ENCODE data around the gene AVEN.

The AVEN gene, protein sequence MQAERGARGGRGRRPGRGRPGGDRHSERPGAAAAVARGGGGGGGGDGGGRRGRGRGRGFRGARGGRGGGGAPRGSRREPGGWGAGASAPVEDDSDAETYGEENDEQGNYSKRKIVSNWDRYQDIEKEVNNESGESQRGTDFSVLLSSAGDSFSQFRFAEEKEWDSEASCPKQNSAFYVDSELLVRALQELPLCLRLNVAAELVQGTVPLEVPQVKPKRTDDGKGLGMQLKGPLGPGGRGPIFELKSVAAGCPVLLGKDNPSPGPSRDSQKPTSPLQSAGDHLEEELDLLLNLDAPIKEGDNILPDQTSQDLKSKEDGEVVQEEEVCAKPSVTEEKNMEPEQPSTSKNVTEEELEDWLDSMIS

DNA sequence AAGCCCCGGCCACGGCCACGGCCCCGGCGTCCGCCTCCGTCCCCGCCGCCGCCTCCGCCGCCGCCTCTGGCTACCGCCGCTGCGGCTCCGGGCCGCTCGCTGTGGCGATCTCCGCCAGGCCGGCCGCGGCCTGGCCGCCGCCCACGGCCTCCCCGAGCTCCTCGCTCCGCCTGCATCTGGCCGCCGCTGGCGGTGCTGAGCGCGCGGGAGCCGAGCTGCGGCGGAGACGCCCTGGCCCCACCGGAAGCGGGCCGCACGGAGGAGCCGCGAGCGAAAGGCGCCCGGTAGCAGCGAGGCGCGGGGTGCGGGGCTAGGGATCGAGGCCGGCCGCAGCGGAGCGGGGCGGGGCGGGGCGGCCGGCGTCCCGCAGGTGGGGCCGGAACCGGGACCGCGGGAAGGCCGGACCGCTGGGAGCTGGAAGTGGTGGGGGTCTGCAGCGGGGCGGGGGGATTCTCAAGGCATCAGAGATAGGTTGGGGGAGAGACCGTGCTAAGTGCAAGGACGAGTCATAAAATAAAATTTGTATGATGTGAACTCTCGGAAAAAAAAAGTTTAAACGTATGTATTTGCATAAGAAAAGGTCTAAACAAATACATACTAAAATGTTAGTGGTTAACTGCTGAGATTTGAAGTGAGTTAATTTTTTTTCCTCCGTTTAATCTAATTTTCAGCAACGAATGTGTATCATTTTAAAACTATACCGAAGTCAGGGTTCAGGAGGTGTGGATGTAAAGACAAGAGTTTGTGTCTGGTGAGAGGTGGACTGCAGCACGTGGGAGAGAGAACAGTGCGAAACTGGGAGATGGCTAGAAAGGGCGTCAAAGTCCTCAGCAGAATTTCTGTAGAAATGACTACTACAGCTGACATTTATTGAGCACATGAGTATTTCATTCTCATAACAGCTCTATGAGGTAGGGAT is at the start of gene AVEN:
TSS of gene AVEN (minus strand) at position 334 of the 919 bp plus-strand sequence. CDS start at position 176, 158 bp downstream.
- H3K27me3 ChIP-seq, result no peaks in the 10 kb centered on the region
- no peak for TF ChIP-seq Cebpa-rat (IDR thresholded peaks at IDR 0.05)
- peaks cover 12 to 21% (median 17%) of the 10 kb centered on the region in 10 experiments for H3K4me1 ChIP-seq
- peaks cover 0 to 7% (median 0%) of the 10 kb centered on the region in 11 experiments; a peak in 2 of 22 replicates for H4K20me1 ChIP-seq
- H3K27ac ChIP-seq, result peak within 1 kb of the TSS; percentile 97 to 100 (median 100)
- H3K4me3 ChIP-seq, result peak within 1 kb of the TSS; percentile 66 to 86 (median 72)
- H3K9me3 ChIP-seq (replicated peaks in 1 of 11), result no peaks in the 10 kb centered on the region
- H3K36me3 ChIP-seq, result no peaks in the 10 kb centered on the region
- H3K9ac ChIP-seq, result peak within 1 kb of the TSS; percentile 98 to 100 (median 100)
- peak within 1 kb of the TSS; percentile 69 to 95 (median 83) for H3K4me2 ChIP-seq

DNA sequence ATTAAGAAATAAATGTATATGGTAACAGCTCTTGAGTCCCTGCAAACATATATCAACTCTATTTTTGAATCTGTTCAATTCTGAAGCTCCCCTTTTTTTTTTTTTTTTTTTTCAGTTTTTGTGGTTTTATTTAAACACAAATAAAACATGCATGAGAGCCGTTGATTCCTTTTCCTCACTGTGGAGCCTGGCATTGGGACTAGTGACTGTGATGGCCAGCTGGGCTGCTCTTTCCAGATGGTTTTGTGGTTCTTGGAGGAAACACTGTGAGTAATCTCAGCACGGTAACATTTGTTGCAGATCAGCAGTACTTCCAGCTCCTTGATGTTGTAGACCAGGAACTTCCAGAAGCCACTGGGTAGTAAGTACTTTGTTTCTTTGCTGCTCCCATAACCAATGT is 46.7 kb upstream of the AVEN start:
- Histone ChIP-seq H3K4me3 (no peak overlapping the region), H3K36me3 (peaks cover 67 to 89% (median 81%) of the 10 kb centered on the region in 11 experiments), H3K4me1 (no peaks in the 10 kb centered on the region), H4K20me1 (peaks cover 0 to 12% (median 4%) of the 10 kb centered on the region in 11 experiments; a peak in 6 of 22 replicates), H3K27ac (no peak overlapping the region), H3K4me2 (no peak overlapping the region), H3K9me3 (replicated peaks in 1 of 11) (no peaks in the 10 kb centered on the region), H3K27me3 (no peaks in the 10 kb centered on the region), H3K9ac (no peak overlapping the region)
- TF ChIP-seq Cebpa-rat (IDR thresholded peaks at IDR 0.05), result no peak

DNA sequence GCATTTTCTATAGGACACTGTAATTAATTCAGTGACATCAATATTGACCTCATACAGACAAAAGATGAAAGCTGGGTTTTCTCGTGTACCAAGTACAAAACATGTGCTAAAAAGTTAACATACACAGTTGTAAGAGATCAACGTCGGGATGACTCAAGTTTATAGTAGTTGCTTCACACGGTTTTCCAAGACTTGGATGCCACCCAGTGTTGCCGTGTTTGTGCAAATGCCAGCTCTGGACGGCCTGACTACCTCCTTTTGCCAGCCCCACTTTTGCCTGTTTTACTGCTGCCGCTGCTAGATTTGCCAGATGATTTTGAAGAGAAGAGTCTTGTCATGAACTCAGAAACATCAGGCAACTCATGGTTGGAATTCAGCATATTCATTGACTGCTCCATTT is 45.1 kb upstream of the AVEN start:
- peaks cover 58 to 82% (median 65%) of the 10 kb centered on the region in 11 experiments for H3K36me3 ChIP-seq
- H4K20me1 ChIP-seq, result no peaks in the 10 kb centered on the region
- H3K9ac ChIP-seq, result no peak overlapping the region

DNA sequence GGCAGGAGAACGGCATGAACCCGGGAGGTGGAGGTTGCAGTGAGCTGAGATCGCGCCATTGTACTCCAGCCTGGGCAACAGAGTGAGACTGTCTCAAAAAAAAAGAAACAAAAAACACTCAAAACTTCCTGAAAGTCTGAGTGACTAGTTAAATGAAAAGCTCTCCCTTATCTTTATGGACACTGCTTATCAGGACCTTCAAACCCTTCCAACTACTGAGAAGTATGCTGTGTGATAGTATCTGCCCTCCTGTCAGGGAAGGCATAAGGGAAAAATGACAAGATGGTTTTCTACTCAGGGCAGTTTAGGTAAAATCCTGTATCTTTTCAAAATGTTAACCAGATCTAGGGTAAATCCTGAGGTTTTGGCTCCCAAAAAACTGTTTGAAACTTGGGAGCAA is 40.9 kb upstream of the AVEN start:
- no peaks in the 10 kb centered on the region for H4K20me1 ChIP-seq

More for the DNA sequence above, 45.1 kb upstream of the AVEN start:
- no peak overlapping the region for H3K27ac ChIP-seq
- no peak for TF ChIP-seq Cebpa-rat (IDR thresholded peaks at IDR 0.05)
- no peak overlapping the region for H3K4me3 ChIP-seq
- H3K9me3 ChIP-seq (replicated peaks in 1 of 11), result no peaks in the 10 kb centered on the region
- H3K27me3 ChIP-seq, result no peaks in the 10 kb centered on the region
- H3K4me2 ChIP-seq, result no peak overlapping the region
- no peaks in the 10 kb centered on the region for H3K4me1 ChIP-seq

DNA sequence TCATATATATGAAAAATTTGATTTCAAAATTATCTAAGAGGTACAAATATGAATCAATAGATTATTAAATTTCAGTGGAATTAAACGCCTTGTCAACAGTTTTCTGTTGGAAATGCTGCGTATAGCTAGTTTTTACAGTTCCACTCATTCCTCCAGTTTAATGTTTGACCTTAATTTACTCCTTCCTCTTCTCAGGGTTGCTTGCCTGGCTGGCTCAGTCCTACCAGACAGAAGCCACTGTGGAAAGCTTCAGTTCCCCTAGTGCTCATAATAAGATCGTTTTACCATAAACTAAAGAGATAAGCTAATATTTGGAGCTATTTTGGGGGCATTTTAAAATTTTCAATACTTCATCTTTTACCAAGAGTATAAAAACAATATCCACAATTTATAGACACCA is 39.9 kb upstream of the AVEN start:
- Histone ChIP-seq H3K9me3 (replicated peaks in 1 of 11) (peaks cover 0 to 20% (median 0%) of the 10 kb centered on the region in 11 experiments; a peak in 5 of 22 replicates), H3K9ac (no peak overlapping the region)

More for the DNA sequence above, 40.9 kb upstream of the AVEN start:
- H3K4me3 ChIP-seq, result no peak overlapping the region
- H3K9me3 ChIP-seq (replicated peaks in 1 of 11), result peaks cover 0 to 12% (median 0%) of the 10 kb centered on the region in 11 experiments; a peak in 5 of 22 replicates
- H3K27ac ChIP-seq, result no peak overlapping the region
- no peak for TF ChIP-seq Cebpa-rat (IDR thresholded peaks at IDR 0.05)
- peaks cover 20 to 59% (median 27%) of the 10 kb centered on the region in 11 experiments for H3K36me3 ChIP-seq
- no peaks in the 10 kb centered on the region for H3K4me1 ChIP-seq
- H3K9ac ChIP-seq, result no peak overlapping the region
- no peak overlapping the region for H3K4me2 ChIP-seq
- H3K27me3 ChIP-seq, result no peaks in the 10 kb centered on the region

DNA sequence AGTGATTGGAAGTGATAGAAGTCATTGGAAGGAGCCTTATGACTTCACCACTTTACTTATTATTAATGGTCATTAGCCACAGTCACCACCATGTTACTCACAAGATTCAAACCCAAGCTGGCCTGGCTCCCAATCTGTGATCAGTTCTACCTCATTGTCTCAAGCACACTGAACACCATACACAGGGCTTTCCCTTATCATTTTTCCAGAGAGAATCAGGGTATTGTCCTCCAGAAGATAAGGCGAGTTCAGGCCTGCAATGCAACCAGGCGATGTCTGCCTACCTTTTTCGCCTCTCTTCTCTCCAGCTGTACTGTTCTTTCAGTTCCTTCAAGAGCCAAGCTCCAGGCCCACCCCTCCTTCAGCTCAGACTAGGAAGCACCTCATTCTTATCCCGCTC is 37.8 kb upstream of the AVEN start:
- Histone ChIP-seq H3K4me2 (no peak overlapping the region), H4K20me1 (no peaks in the 10 kb centered on the region), H3K27ac (no peak overlapping the region), H3K36me3 (peaks cover 0 to 31% (median 2%) of the 10 kb centered on the region in 11 experiments; a peak in 6 of 22 replicates), H3K27me3 (no peaks in the 10 kb centered on the region), H3K9ac (no peak overlapping the region), H3K9me3 (replicated peaks in 1 of 11) (peaks cover 0 to 21% (median 0%) of the 10 kb centered on the region in 11 experiments; a peak in 5 of 22 replicates), H3K4me3 (no peak overlapping the region), H3K4me1 (no peaks in the 10 kb centered on the region)
- TF ChIP-seq Cebpa-rat (IDR thresholded peaks at IDR 0.05), result no peak

More for the DNA sequence above, 39.9 kb upstream of the AVEN start:
- Histone ChIP-seq H3K4me3 (no peak overlapping the region), H3K36me3 (peaks cover 14 to 52% (median 20%) of the 10 kb centered on the region in 11 experiments), H3K4me2 (no peak overlapping the region), H4K20me1 (no peaks in the 10 kb centered on the region), H3K27me3 (no peaks in the 10 kb centered on the region), H3K27ac (no peak overlapping the region), H3K4me1 (no peaks in the 10 kb centered on the region)
- no peak for TF ChIP-seq Cebpa-rat (IDR thresholded peaks at IDR 0.05)

DNA sequence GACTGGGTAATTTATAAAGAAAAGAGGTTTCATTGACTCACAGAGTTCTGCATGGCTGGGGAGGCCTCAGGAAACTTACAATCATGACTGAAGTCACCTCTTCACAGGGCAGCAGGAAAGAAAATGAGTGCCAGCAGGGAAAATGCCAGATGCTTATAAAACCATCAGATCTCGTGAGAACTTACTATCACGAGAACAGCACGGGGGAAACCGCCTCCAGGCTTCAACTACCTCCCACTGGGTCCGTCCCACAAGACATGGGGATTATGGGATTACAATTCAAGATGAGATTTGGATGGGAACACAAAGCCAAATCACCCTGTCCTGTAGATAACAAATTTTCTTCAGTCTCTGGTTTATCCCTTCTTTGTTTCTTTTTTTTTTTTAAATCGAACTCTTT is 31.0 kb upstream of the AVEN start:
- H3K27ac ChIP-seq, result no peak overlapping the region
- peaks cover 0 to 18% (median 6%) of the 10 kb centered on the region in 10 experiments; a peak in 11 of 20 replicates for H3K4me1 ChIP-seq
- no peak overlapping the region for H3K9ac ChIP-seq
- H4K20me1 ChIP-seq, result no peaks in the 10 kb centered on the region
- peaks cover 0 to 12% (median 0%) of the 10 kb centered on the region in 11 experiments; a peak in 5 of 22 replicates for H3K9me3 ChIP-seq (replicated peaks in 1 of 11)
- no peak overlapping the region for H3K4me3 ChIP-seq
- no peak for TF ChIP-seq Cebpa-rat (IDR thresholded peaks at IDR 0.05)
- H3K27me3 ChIP-seq, result no peaks in the 10 kb centered on the region
- H3K36me3 ChIP-seq, result no peaks in the 10 kb centered on the region; a peak in 1 of 22 replicates
- no peak overlapping the region for H3K4me2 ChIP-seq

DNA sequence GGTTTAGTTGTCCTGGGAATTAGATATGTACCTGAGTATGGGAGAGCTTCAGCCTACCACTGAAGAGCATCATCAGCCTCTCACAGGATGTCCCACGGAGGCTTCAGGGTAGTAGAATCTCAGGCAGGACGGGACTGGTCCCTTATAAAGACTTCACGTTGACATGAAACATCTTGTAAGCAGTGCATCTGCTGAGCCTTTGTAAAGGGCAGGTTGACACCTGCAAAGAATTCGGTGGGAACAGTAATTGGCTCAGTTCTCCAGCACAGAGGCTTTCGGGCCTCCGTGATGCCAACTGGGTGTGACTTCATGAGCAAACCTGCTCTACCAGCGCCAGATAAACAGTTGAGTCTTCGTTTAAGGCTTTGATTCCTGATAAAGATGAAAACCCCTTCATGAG is 26.9 kb upstream of the AVEN start:
- no peaks in the 10 kb centered on the region for H3K9me3 ChIP-seq (replicated peaks in 1 of 11)
- H3K27ac ChIP-seq, result no peak overlapping the region
- no peak overlapping the region for H3K9ac ChIP-seq
- no peak overlapping the region for H3K4me3 ChIP-seq
- H3K36me3 ChIP-seq, result no peaks in the 10 kb centered on the region
- peak overlapping the region in 5 of 11 experiments; percentile 4 to 63 (median 53); a peak in 6 of 22 replicates for H3K4me2 ChIP-seq
- H3K4me1 ChIP-seq, result peaks cover 0 to 28% (median 14%) of the 10 kb centered on the region in 10 experiments; a peak in 12 of 20 replicates
- no peaks in the 10 kb centered on the region for H3K27me3 ChIP-seq
- TF ChIP-seq Cebpa-rat (IDR thresholded peaks at IDR 0.05), result no peak
- no peaks in the 10 kb centered on the region for H4K20me1 ChIP-seq

DNA sequence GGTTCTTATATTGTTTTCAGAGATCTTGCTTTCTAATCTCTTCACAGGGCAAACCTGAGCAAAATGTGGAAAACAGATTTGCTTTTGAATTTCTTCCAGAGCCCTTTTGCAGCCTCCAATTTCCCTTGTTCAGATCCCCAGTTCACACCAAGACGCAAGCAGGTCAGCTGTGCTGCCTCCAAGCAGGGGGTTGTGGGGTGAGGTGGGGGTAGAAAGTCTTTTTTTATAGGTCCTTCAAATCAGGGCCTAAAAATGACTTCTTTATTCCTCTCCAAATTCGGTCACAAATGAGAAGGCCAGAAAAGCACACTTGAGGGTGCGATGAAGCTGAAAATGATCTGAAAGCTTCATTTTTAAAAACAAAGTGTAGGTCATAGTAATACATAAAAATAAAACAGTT is 26.3 kb upstream of the AVEN start:
- Histone ChIP-seq H3K4me1 (peaks cover 0 to 28% (median 14%) of the 10 kb centered on the region in 10 experiments; a peak in 12 of 20 replicates), H4K20me1 (no peaks in the 10 kb centered on the region), H3K4me3 (no peak overlapping the region), H3K36me3 (no peaks in the 10 kb centered on the region), H3K9ac (peak overlapping the region in 3 of 11 experiments; percentile 34 to 45 (median 36); a peak in 3 of 22 replicates), H3K27ac (no peak overlapping the region; a peak in 1 of 22 replicates), H3K9me3 (replicated peaks in 1 of 11) (no peaks in the 10 kb centered on the region), H3K4me2 (peak overlapping the region in 7 of 11 experiments; percentile 15 to 63 (median 41); a peak in 10 of 22 replicates), H3K27me3 (no peaks in the 10 kb centered on the region)
- no peak for TF ChIP-seq Cebpa-rat (IDR thresholded peaks at IDR 0.05)

Measured in BLaER1 treated with 17β-estradiol and CSF1 and Interleukin-3, amounts not matched to agents 10 nM and 100 nM (cell line).